SU-DHL-6 (cell line): ENCODE measurements around the gene CFDP1.

Source experiments
- CTCF ChIP-seq: fragments of 200-600 bp; sonication (generic); IDR thresholded peaks from one replicate; pipeline ENCODE4 v1.5.1; 2017; ENCODE audit warnings: antibody characterized with exemption, mild to moderate bottlenecking, low read length, moderate library complexity; ENCODE audit not compliant: insufficient read depth, poor library complexity, severe bottlenecking
- EZH2phosphoT487 ChIP-seq: fragments of 200-600 bp; sonication (generic), shearing (Covaris generic); conservative IDR thresholded peaks from 2 replicates; pipeline ENCODE4 v1.6.1; 2018; ENCODE audit warnings: mild to moderate bottlenecking, antibody characterized with exemption, low read length, moderate library complexity, mixed read lengths

DNA sequence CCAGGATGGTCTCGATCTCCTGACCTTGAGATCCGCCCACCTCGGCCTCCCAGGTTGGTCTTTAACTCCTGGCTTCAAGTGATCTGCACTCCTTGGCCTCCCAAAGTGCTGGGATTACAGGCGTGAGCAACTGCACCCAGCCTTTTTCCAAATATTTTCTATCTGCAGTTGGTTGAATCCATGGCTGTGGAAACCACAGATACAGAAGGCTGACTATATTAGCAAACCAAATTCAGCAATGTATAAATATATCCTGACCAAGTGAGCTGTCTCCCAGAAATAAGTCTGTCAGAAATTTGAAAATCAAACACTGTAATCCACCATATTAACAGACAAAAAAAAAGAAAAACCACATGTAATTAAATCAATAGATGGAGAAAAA lies 9.6 kb downstream of the CFDP1 start:
- TF ChIP-seq EZH2phosphoT487 (no peak), CTCF (no peak)
